Esophagus squamous epithelium (tissue), 5 donors: ENCODE measurements around the gene ATP8B1. TPM values are rescaled to one million over a fixed set of nuclear protein-coding genes. Genes with fewer than 3 reads are reported as not detected.
A peak's percentile ranks its signal among the peaks of the same experiment; 100 is the strongest.

Experiments
- DNase-seq: peaks from one replicate; lab custom pipeline; 2025; lab: John Stamatoyannopoulos, UW
- H3K27ac ChIP-seq, 4 donors: fragments of 200-600 bp; sonication (generic); one replicate each; pipeline ENCODE4 v1.5.1; 2016 to 2019; ENCODE audit warnings: mild to moderate bottlenecking in 1 of 4
- H3K27me3 ChIP-seq, 4 donors: fragments of 200-600 bp; sonication (generic); 1 replicate in 3 of 4; 2 replicates in 1 of 4; pipeline versions ENCODE4 v1.5.1 to v1.6.0; 2017 to 2021; ENCODE audit warnings: antibody characterized with exemption in 1 of 4
- H3K36me3 ChIP-seq, 3 donors: fragments of 200-600 bp; sonication (generic); one replicate each; pipeline ENCODE4 v1.5.1; 2016 to 2019
- H3K4me1 ChIP-seq, 3 donors: fragments of 200-600 bp; sonication (generic); one replicate each; pipeline ENCODE4 v1.5.1; 2017 to 2019
- H3K4me3 ChIP-seq, 4 donors: fragments of 200-600 bp; sonication (generic); 1 replicate in 3 of 4; 2 replicates in 1 of 4; pipeline ENCODE4 v1.5.1; 2016 to 2019; ENCODE audit warnings: mild to moderate bottlenecking in 2 of 4, moderate library complexity in 1 of 4
- H3K9me3 ChIP-seq, 3 donors: fragments of 200-600 bp; sonication (generic); one replicate each; pipeline ENCODE4 v1.5.1; 2016 to 2019
- CTCF ChIP-seq, 6 experiments: fragments of 450-650 bp in 4 of 6; fragments of 200-600 bp in 2 of 6; sonication (generic) in 2 of 6; IDR thresholded peaks; one replicate each; pipeline ENCODE4 v1.5.1; 2016 to 2019; ENCODE audit warnings: antibody characterized with exemption in 6 of 6, mild to moderate bottlenecking in 4 of 6, moderate library complexity in 4 of 6
- POLR2A ChIP-seq, 4 donors: fragments of 450-650 bp; IDR thresholded peaks; one replicate each; pipeline ENCODE4 v1.6.1; 2017; ENCODE audit warnings: antibody characterized with exemption in 4 of 4, mild to moderate bottlenecking in 4 of 4, moderate library complexity in 3 of 4
- WGBS, 2 donors: methylation state at CpG; one replicate each; pipeline ENCODE4 v1.1.5; 2018; 5-methylcytosine and 5-hydroxymethylcytosine counted together
- intact Hi-C: fragments of 100-400 bp; cut with DNase I; formaldehyde crosslinking; loops from one replicate; pipeline ENCODE4 v1.15.0; 2022
- total RNA-seq, 4 donors: library from RNA; depleted of rRNA; stranded (reverse); fragments of >200 nt; gene quantifications; one replicate each; pipeline ENCODE4 v1.1.0, GENCODE V29; 2016
- donor health status: DM: yes; HTN: yes; CAD: no.

ATP8B1 gene
- total RNA-seq, 4 donors from 2014 or later: 20.2 to 39.1 (median 35.6) TPM

DNA sequence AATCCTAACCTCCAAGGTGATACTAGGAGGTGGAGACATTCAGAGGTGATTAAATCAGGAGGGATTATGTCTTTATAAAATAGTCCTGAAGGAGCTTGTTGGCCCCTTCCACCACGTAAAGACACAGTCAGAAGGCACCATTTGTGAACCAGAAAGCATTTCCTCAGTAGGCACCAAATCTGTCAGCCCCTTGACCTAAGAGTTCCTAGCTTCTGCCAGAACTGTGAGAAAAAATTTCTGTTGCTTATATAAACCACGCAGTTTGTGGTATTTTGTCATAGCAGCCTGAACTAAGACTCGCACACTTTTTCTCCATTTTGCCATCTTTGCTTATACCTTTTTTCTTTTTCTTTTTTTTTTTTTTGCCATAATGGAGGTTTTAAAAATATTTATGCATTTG is 162.9 kb downstream of the ATP8B1 start:
- Histone ChIP-seq H3K4me3 (no peak overlapping the region), H3K27ac (no peak overlapping the region), H3K9me3 (no peaks in the 10 kb centered on the region), H3K27me3 (no peaks in the 10 kb centered on the region), H3K36me3 (peaks cover 0 to 26% (median 0%) of the 10 kb centered on the region in 3 donors), H3K4me1 (no peaks in the 10 kb centered on the region)
- no peak for DNase-seq
- intact Hi-C loops: no loop called here
- WGBS, 2 donors: 54 to 60% methylated on average over 3 of the region's 3 CpGs
- TF ChIP-seq CTCF (IDR thresholded peaks at IDR 0.05): no peak
- no peak for TF ChIP-seq POLR2A (IDR thresholded peaks at IDR 0.05)

GRCh38 chr18:57635003-57635822 is 167.9 kb downstream of the ATP8B1 start:
- Histone ChIP-seq H3K4me1 (peaks cover 6 to 15% (median 10%) of the 10 kb centered on the region in 3 donors), H3K27ac (no peak overlapping the region), H3K9me3 (no peaks in the 10 kb centered on the region), H3K27me3 (no peaks in the 10 kb centered on the region), H3K36me3 (no peaks in the 10 kb centered on the region), H3K4me3 (no peak overlapping the region)
- intact Hi-C loops: no loop called here
- no peak for TF ChIP-seq POLR2A (IDR thresholded peaks at IDR 0.05)
- TF ChIP-seq CTCF (IDR thresholded peaks at IDR 0.05): no peak
- no peak for DNase-seq
- WGBS, 2 donors: 69 to 85% methylated on average over 4 of the region's 4 CpGs

DNA sequence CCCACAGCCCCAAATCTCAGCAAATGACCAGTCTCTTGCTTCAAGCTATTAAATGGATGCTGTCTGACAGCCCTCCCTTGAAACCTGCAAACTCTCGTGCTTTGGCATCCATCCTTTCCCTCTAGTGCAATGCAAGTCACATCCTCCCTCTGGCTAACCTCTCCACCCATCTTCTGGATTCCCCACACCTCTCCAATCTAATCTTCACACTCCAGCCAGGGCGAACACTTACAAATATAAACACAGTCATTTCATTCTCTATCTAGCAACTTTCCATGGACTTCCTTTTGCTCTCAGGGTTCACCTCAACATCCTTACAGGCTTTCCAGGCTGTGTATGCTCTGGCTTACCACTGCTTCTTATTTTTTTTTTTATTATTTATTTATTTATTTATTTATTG is 171.4 kb downstream of the ATP8B1 start:
- Histone ChIP-seq H3K27me3 (no peaks in the 10 kb centered on the region), H3K36me3 (no peaks in the 10 kb centered on the region), H3K9me3 (no peaks in the 10 kb centered on the region), H3K27ac (no peak overlapping the region), H3K4me1 (peaks cover 6 to 21% (median 10%) of the 10 kb centered on the region in 3 donors), H3K4me3 (no peak overlapping the region)
- intact Hi-C loops: no loop called here
- WGBS, 2 donors: 83 to 88% methylated on average over 2 of the region's 2 CpGs
- no peak for DNase-seq
- TF ChIP-seq CTCF (IDR thresholded peaks at IDR 0.05): no peak
- TF ChIP-seq POLR2A (IDR thresholded peaks at IDR 0.05): no peak

DNA sequence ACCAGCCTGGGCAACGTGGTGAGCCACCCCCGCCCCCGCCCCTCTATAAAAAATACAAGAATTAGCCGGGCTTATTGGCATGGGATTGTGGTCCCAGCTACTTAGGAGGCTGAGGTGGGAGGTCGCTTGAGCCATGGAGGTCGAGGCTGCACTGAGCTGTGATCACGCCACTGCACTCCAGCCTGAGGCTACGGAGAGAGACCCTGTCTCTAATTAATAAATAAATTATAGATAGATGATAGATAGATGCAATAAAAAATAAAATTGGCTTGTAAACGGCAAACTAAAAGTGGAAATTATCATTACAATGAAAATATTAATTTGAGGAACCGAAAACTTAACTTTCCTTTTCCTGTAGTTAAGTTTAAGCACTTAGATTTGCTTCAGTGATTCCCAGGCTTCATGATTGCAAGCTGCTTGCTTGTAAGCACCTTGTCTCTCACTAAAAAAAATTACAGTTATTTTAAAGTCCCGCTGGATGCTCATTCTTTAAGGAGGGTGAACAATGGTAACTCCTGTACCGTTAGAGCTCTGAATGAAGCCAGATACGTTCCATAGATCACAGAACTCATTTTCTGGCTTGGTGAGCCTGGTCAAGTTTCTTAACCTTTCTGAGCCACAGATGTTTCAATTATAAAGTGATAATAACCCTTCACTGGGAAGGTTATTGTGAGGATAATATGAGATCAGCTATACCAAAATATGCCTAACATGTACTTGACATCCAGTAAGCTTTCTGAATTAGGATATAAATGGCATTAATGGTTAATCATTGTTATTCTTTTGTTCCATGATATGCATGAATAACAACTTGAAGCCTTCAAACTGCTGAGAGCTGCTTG is 172.1 kb downstream of the ATP8B1 start:
- TF ChIP-seq CTCF (IDR thresholded peaks at IDR 0.05) (no peak), POLR2A (IDR thresholded peaks at IDR 0.05) (no peak)
- no peaks in the 10 kb centered on the region for H3K9me3 ChIP-seq
- peak overlapping the region; percentile 57 to 74 (median 60) for H3K4me3 ChIP-seq
- WGBS, 2 donors: 45 to 46% methylated on average over 11 to 12 of the region's 13 CpGs
- peaks cover 6 to 21% (median 10%) of the 10 kb centered on the region in 3 donors for H3K4me1 ChIP-seq
- H3K27ac ChIP-seq: peak overlapping the region; percentile 84 to 90 (median 88)
- no peaks in the 10 kb centered on the region for H3K27me3 ChIP-seq
- intact Hi-C loops: no loop called here
- DNase-seq: no peak
- no peaks in the 10 kb centered on the region for H3K36me3 ChIP-seq
